Common myeloid progenitor, CD34-positive (primary cell): Measurements from ENCODE around the gene TFPT. TPM values are rescaled to one million over a fixed set of nuclear protein-coding genes. Genes with fewer than 3 reads are reported as not detected.

Experiments used
- CTCF ChIA-PET: fragments of 350-600 bp; sonication (Branson Sonifier 250); formaldehyde crosslinking; loops from one replicate; lab custom pipeline; 2021; ENCODE audit warnings: antibody characterized with exemption; lab: Charles Lee
- POLR2A ChIA-PET: fragments of 350-600 bp; sonication (Branson Sonifier 250); formaldehyde crosslinking; loops from one replicate; lab custom pipeline; 2021; ENCODE audit warnings: antibody characterized with exemption; lab: Charles Lee
- DNase-seq, 3 donors: peaks; one replicate each; pipeline versions ENCODE4 v3.0.0 to v3.0.0-alpha.2; 2013
- H3K27ac ChIP-seq, 2 experiments: 1 replicate in 1 of 2; 2 replicates in 1 of 2; pipeline ENCODE4 v1.7.0; 2013; ENCODE audit warnings: inconsistent platforms in 2 of 2, low read length in 2 of 2, mild to moderate bottlenecking in 2 of 2, low read depth in 1 of 2, moderate library complexity in 1 of 2; ENCODE audit not compliant: severe bottlenecking in 2 of 2, insufficient read depth in 1 of 2, poor library complexity in 1 of 2
- H3K27me3 ChIP-seq, 5 experiments: replicated peaks in 2 of 5; 1 replicate in 3 of 5; 2 replicates in 2 of 5; pipeline versions ENCODE4 v1.6.1 to v1.7.0; 2013; ENCODE audit warnings: low read length in 4 of 5, mild to moderate bottlenecking in 2 of 5, moderate library complexity in 2 of 5, inconsistent platforms in 1 of 5; ENCODE audit not compliant: insufficient read depth in 5 of 5, control insufficient read depth in 4 of 5
- H3K36me3 ChIP-seq, 4 experiments: 1 replicate in 2 of 4; 2 replicates in 2 of 4; pipeline versions ENCODE4 v1.6.1 to v1.7.0; 2013; ENCODE audit warnings: low read length in 3 of 4, control low read depth in 1 of 4, mild to moderate bottlenecking in 1 of 4; ENCODE audit not compliant: control insufficient read depth in 4 of 4, insufficient read depth in 4 of 4
- H3K4me1 ChIP-seq, 4 experiments: 1 replicate in 3 of 4; 2 replicates in 1 of 4; pipeline versions ENCODE4 v1.6.1 to v1.7.1; 2013; ENCODE audit warnings: low read length in 3 of 4, mild to moderate bottlenecking in 3 of 4, control low read depth in 1 of 4, inconsistent platforms in 1 of 4, moderate library complexity in 1 of 4; ENCODE audit not compliant: control insufficient read depth in 4 of 4, insufficient read depth in 4 of 4; ENCODE audit errors: control extremely low read depth in 1 of 4
- H3K4me3 ChIP-seq, 7 experiments: 1 replicate in 4 of 7; 2 replicates in 3 of 7; pipeline versions ENCODE4 v1.5.1 to v1.7.0; 2013; ENCODE audit warnings: mild to moderate bottlenecking in 7 of 7, low read length in 6 of 7, moderate library complexity in 6 of 7, inconsistent platforms in 2 of 7, low read depth in 2 of 7, control low read depth in 1 of 7; ENCODE audit not compliant: insufficient read depth in 4 of 7, control insufficient read depth in 1 of 7; ENCODE audit errors: extremely low read depth in 1 of 7
- H3K9me3 ChIP-seq, 5 experiments: 1 replicate in 4 of 5; 2 replicates in 1 of 5; pipeline versions ENCODE4 v1.6.1 to v1.7.1; 2013; ENCODE audit warnings: low read length in 4 of 5, mild to moderate bottlenecking in 2 of 5, inconsistent platforms in 1 of 5, low read depth in 1 of 5, moderate library complexity in 1 of 5; ENCODE audit not compliant: control insufficient read depth in 4 of 5, insufficient read depth in 2 of 5; ENCODE audit errors: control extremely low read depth in 1 of 5
- WGBS: methylation state at CpG from one replicate; pipeline ENCODE4 v1.1.5; 2013; ENCODE audit not compliant: insufficient coverage; 5-methylcytosine and 5-hydroxymethylcytosine counted together
- polyA plus RNA-seq: library from polyadenylated mRNA; unstranded; fragments of 120-200 nt; gene quantifications from one replicate; pipeline ENCODE4 v1.2.1, GENCODE V29; 2013

TFPT gene
- 16.3 TPM for polyA plus RNA-seq

- CTCF ChIA-PET = interaction anchor here (1.3 kb wide), 2 partner anchors 20 to 21 kb away, joined by 4 read pairs; no protein-coding TSS in a partner anchor
- H3K36me3 ChIP-seq = peaks cover 2 to 41% (median 30%) of the 10 kb centered on the region in 4 experiments
- H3K9me3 ChIP-seq = no peaks in the 10 kb centered on the region
- peaks cover 0 to 23% (median 20%) of the 10 kb centered on the region in 4 experiments for H3K4me1 ChIP-seq
- peak within 1 kb of the TSS; percentile 78 to 89 for H3K27ac ChIP-seq
- peak within 1 kb of the TSS; percentile 85 to 99 (median 94) for H3K4me3 ChIP-seq
- WGBS = under 1% methylated on average over 54 of the region's 60 CpGs
- peak; percentile 99 for DNase-seq
- POLR2A ChIA-PET = interaction anchor here (0.6 to 1.7 kb wide), 5 partner anchors 8 to 597 kb away, joined by 3 to 11 read pairs (median 4); partner anchors contain the start of genes CNOT3 and LENG1
- H3K27me3 ChIP-seq = no peaks in the 10 kb centered on the region
Observed at GRCh38 chr19:54115109-54116063, at the start of gene TFPT, which contains the start of gene PRPF31. Gene TFPT, minus strand, starts transcription at chr19:54115657. Its CDS starts 388 bp downstream, at chr19:54115269. Gene PRPF31, plus strand, starts transcription at chr19:54115754. Its CDS starts 2,525 bp downstream, at chr19:54118279.

- Histone ChIP-seq H3K4me1 (peaks cover 4 to 39% (median 31%) of the 10 kb centered on the region in 4 experiments), H3K27ac (no peak overlapping the region), H3K4me3 (no peak overlapping the region), H3K9me3 (peaks cover 0 to 3% (median 0%) of the 10 kb centered on the region in 5 experiments), H3K27me3 (peaks cover 0 to 11% (median 0%) of the 10 kb centered on the region in 5 experiments), H3K36me3 (no peaks in the 10 kb centered on the region)
- DNase-seq = no peak
- ChIA-PET CTCF (interaction anchor here (0.5 to 1.5 kb wide), 2 partner anchors 101 to 152 kb away, joined by 3 to 6 read pairs; no protein-coding TSS in a partner anchor), POLR2A (interaction anchor here (1.3 kb wide), 1 partner anchor 8 kb away, joined by 3 read pairs; no protein-coding TSS in a partner anchor)
- 94% methylated on average over 24 of the region's 25 CpGs for WGBS
Observed at GRCh38 chr19:54165222-54165621, 49.8 kb upstream of the TFPT start.

- CTCF ChIA-PET = interaction anchor here (1.5 to 2.1 kb wide), 2 partner anchors 9 to 102 kb away, joined by 6 to 8 read pairs; partner anchors contain the start of gene TMC4
- peak; percentile 68 to 75 (median 70) for DNase-seq
- Histone ChIP-seq H3K4me1 (peaks cover 5 to 43% (median 33%) of the 10 kb centered on the region in 4 experiments), H3K27me3 (peaks cover 0 to 11% (median 0%) of the 10 kb centered on the region in 5 experiments), H3K36me3 (no peaks in the 10 kb centered on the region), H3K27ac (no peak overlapping the region), H3K4me3 (peak overlapping the region in 5 of 7 experiments; percentile 0 to 68 (median 32)), H3K9me3 (peaks cover 0 to 3% (median 0%) of the 10 kb centered on the region in 5 experiments)
- POLR2A ChIA-PET = interaction anchor here (1.3 kb wide), 1 partner anchor 9 kb away, joined by 3 read pairs; no protein-coding TSS in a partner anchor
- WGBS = 17% methylated on average over 25 of the region's 37 CpGs
Observed at GRCh38 chr19:54164369-54165068, 49.1 kb upstream of the TFPT start.

- WGBS = 75% methylated on average over 9 of the region's 14 CpGs
- H3K4me1 ChIP-seq = peaks cover 5 to 52% (median 45%) of the 10 kb centered on the region in 4 experiments
Observed at GRCh38 chr19:54162884-54163283, 47.4 kb upstream of the TFPT start.

GRCh38 chr19:54162241-54162805 lies 46.9 kb upstream of the TFPT start:
- peak; percentile 91 to 95 (median 94) for DNase-seq
- ChIA-PET CTCF (interaction anchor here (2.1 kb wide), 1 partner anchor 11 kb away, joined by 8 read pairs; the partner anchor contains the start of gene TMC4), POLR2A (no interaction called here)
- peaks cover 0 to 11% (median 0%) of the 10 kb centered on the region in 5 experiments for H3K27me3 ChIP-seq
- H3K9me3 ChIP-seq = peaks cover 0 to 3% (median 0%) of the 10 kb centered on the region in 5 experiments
- no peak overlapping the region for H3K27ac ChIP-seq
- H3K4me3 ChIP-seq = peak overlapping the region; percentile 44 to 76 (median 54)
- H3K4me1 ChIP-seq = peaks cover 5 to 52% (median 45%) of the 10 kb centered on the region in 4 experiments
- peaks cover 0 to 9% (median 5%) of the 10 kb centered on the region in 4 experiments for H3K36me3 ChIP-seq
- 2% methylated on average over 20 of the region's 35 CpGs for WGBS

More at GRCh38 chr19:54162884-54163283, 47.4 kb upstream of the TFPT start:
- CTCF ChIA-PET = interaction anchor here (2.1 kb wide), 1 partner anchor 10 kb away, joined by 8 read pairs; the partner anchor contains the start of gene TMC4
- DNase-seq = no peak
- POLR2A ChIA-PET = no interaction called here
- H3K27ac ChIP-seq = no peak overlapping the region
- H3K36me3 ChIP-seq = peaks cover 0 to 4% (median 3%) of the 10 kb centered on the region in 4 experiments
- H3K4me3 ChIP-seq = peak overlapping the region in 5 of 7 experiments; percentile 47 to 76 (median 57)
- H3K27me3 ChIP-seq = peaks cover 0 to 11% (median 0%) of the 10 kb centered on the region in 5 experiments
- H3K9me3 ChIP-seq = peaks cover 0 to 3% (median 0%) of the 10 kb centered on the region in 5 experiments

- Histone ChIP-seq H3K36me3 (peaks cover 2 to 24% (median 15%) of the 10 kb centered on the region in 4 experiments), H3K27me3 (peaks cover 0 to 11% (median 0%) of the 10 kb centered on the region in 5 experiments), H3K4me1 (peaks cover 5 to 52% (median 45%) of the 10 kb centered on the region in 4 experiments), H3K27ac (peak overlapping the region in 1 of 2 experiments; percentile 87), H3K4me3 (peak overlapping the region in 5 of 7 experiments; percentile 69 to 94 (median 84)), H3K9me3 (peaks cover 0 to 3% (median 0%) of the 10 kb centered on the region in 5 experiments)
- ChIA-PET CTCF (interaction anchor here (2.5 kb wide), 1 partner anchor 8 kb away, joined by 9 read pairs; no protein-coding TSS in a partner anchor), POLR2A (interaction anchor here (2.2 kb wide), 1 partner anchor 29 kb away, joined by 10 read pairs; the partner anchor contains the start of gene MBOAT7)
- WGBS = 78% methylated on average over 6 of the region's 13 CpGs
- DNase-seq = no peak
Observed at GRCh38 chr19:54160854-54161253, 45.4 kb upstream of the TFPT start.
